Fibroblast of skin of right quadriceps (primary cell): ENCODE data around the gene IL12RB1.
"Not testable (repeated sequence)": the region's sequence is repeated elsewhere in the genome, so short reads cannot be mapped to it uniquely, and the experiment has no call there.

Experiments used
- DNase-seq: peaks from one replicate; pipeline ENCODE4 v3.0.0-alpha.2; 2013

IL12RB1 gene

GRCh38 chr19:18044825-18045304 is 41.9 kb downstream of the IL12RB1 start:
- peak; percentile 61 for DNase-seq

- no peak for DNase-seq
Measured at GRCh38 chr19:18043676-18044075, 43.1 kb downstream of the IL12RB1 start.

GRCh38 chr19:18041054-18041453 is 45.7 kb downstream of the IL12RB1 start:
- DNase-seq = no peak

- DNase-seq = not testable (repeated sequence)
Measured at GRCh38 chr19:18032102-18032501, 54.6 kb downstream of the IL12RB1 start.

GRCh38 chr19:18031401-18031800 is 55.3 kb downstream of the IL12RB1 start:
- not testable (repeated sequence) for DNase-seq

- DNase-seq = no peak
Measured at GRCh38 chr19:18029617-18030338, 57.0 kb downstream of the IL12RB1 start.

- no peak for DNase-seq
Measured at GRCh38 chr19:18027151-18027550, 59.6 kb downstream of the IL12RB1 start.

- DNase-seq = peak; percentile 72
Measured at GRCh38 chr19:18023622-18024251, 63.0 kb downstream of the IL12RB1 start.

- DNase-seq = peak; percentile 87
Measured at GRCh38 chr19:18021121-18021755, 65.5 kb downstream of the IL12RB1 start.

- DNase-seq = peak; percentile 21
Measured at GRCh38 chr19:18020212-18021085, 66.3 kb downstream of the IL12RB1 start.

- DNase-seq = no peak
Measured at GRCh38 chr19:18017275-18018083, 69.3 kb downstream of the IL12RB1 start.

GRCh38 chr19:18016209-18016910 is 70.4 kb downstream of the IL12RB1 start:
- no peak for DNase-seq

- DNase-seq = no peak
Measured at GRCh38 chr19:18014197-18014596, 72.5 kb downstream of the IL12RB1 start.

GRCh38 chr19:18013210-18014111 is 73.3 kb downstream of the IL12RB1 start:
- no peak for DNase-seq

- no peak for DNase-seq
Measured at GRCh38 chr19:18010149-18010548, 76.6 kb downstream of the IL12RB1 start.

GRCh38 chr19:18009412-18010066 is 77.2 kb downstream of the IL12RB1 start:
- DNase-seq = peak; percentile 40
